Muscle of leg (tissue), 11 donors: ENCODE results near the gene GRAMD1A. TPM values are rescaled to one million over a fixed set of nuclear protein-coding genes. Genes with fewer than 3 reads are reported as not detected.
"Not testable (repeated sequence)": the region's sequence is repeated elsewhere in the genome, so short reads cannot be mapped to it uniquely, and the experiment has no call there.

Source experiments
- DNase-seq: peaks from one replicate; pipeline ENCODE4 v3.0.0; 2013
- H3K27ac ChIP-seq: one replicate; pipeline ENCODE4 v1.5.1; 2013; ENCODE audit warnings: mild to moderate bottlenecking, low read length, control low read depth
- H3K27me3 ChIP-seq: one replicate; pipeline ENCODE4 v1.6.1; 2013; ENCODE audit warnings: low read length; ENCODE audit not compliant: control insufficient read depth, insufficient read depth
- H3K36me3 ChIP-seq: one replicate; pipeline ENCODE4 v1.6.1; 2013; ENCODE audit warnings: low read length; ENCODE audit not compliant: control insufficient read depth, insufficient read depth
- H3K4me1 ChIP-seq: one replicate; pipeline ENCODE4 v1.6.1; 2013; ENCODE audit warnings: low read length; ENCODE audit not compliant: control insufficient read depth, insufficient read depth
- H3K4me3 ChIP-seq: one replicate; pipeline ENCODE4 v1.5.1; 2013; ENCODE audit warnings: low read length, control low read depth
- H3K9me3 ChIP-seq: replicated peaks from 2 replicates; pipeline ENCODE4 v1.6.1; 2013; ENCODE audit warnings: low read depth, low read length; ENCODE audit not compliant: control insufficient read depth
- WGBS: methylation state at CpG from one replicate; pipeline ENCODE4 v1.1.5; 2013; ENCODE audit warnings: missing lambda C conversion rate; ENCODE audit not compliant: insufficient coverage; 5-methylcytosine and 5-hydroxymethylcytosine counted together
- polyA plus RNA-seq, 8 donors: library from polyadenylated mRNA; unstranded; fragments of 120-200 nt; gene quantifications; one replicate each; pipeline versions ENCODE4 v1.2.1 to v1.2.3, GENCODE V29; 2013; ENCODE audit warnings: inconsistent platforms in 1 of 8, low replicate concordance in 1 of 8; ENCODE audit not compliant: insufficient read length in 8 of 8, insufficient read depth in 1 of 8
- total RNA-seq: library from RNA; stranded (reverse); fragments of 120-200 nt; gene quantifications from one replicate; pipeline ENCODE4 v1.2.4, GENCODE V29; 2013

The GRAMD1A gene
- total and polyA plus RNA-seq, 9 donors: 16.0 to 48.0 (median 35.3) TPM

GRCh38 chr19:35009424-35010415 is 9.6 kb downstream of the GRAMD1A start:
- Histone ChIP-seq H3K4me1 (peaks cover 11% of the 10 kb centered on the region), H3K9me3 (no peaks in the 10 kb centered on the region), H3K4me3 (no peak overlapping the region), H3K36me3 (peaks cover 73% of the 10 kb centered on the region), H3K27ac (no peak overlapping the region), H3K27me3 (no peaks in the 10 kb centered on the region)
- no peak for DNase-seq
- WGBS: 82% methylated on average over 24 of the region's 36 CpGs

- no peak for DNase-seq
- H3K4me1 ChIP-seq: peaks cover 11% of the 10 kb centered on the region
- no peaks in the 10 kb centered on the region for H3K9me3 ChIP-seq
- no peak overlapping the region for H3K27ac ChIP-seq
- H3K4me3 ChIP-seq: no peak overlapping the region
- WGBS: 63% methylated on average over 5 of the region's 13 CpGs
- peaks cover 79% of the 10 kb centered on the region for H3K36me3 ChIP-seq
- H3K27me3 ChIP-seq: no peaks in the 10 kb centered on the region
These were observed 11.1 kb downstream of the GRAMD1A start for GRCh38 chr19:35011091-35011689.

- H3K4me3 ChIP-seq: no peak overlapping the region
- H3K4me1 ChIP-seq: peaks cover 11% of the 10 kb centered on the region
- no peaks in the 10 kb centered on the region for H3K9me3 ChIP-seq
- H3K27ac ChIP-seq: no peak overlapping the region
- H3K36me3 ChIP-seq: peaks cover 74% of the 10 kb centered on the region
- no peaks in the 10 kb centered on the region for H3K27me3 ChIP-seq
- no peak for DNase-seq
- WGBS: 84% methylated on average over 14 of the region's 18 CpGs
These were observed 11.9 kb downstream of the GRAMD1A start for GRCh38 chr19:35011737-35012682.

- no peaks in the 10 kb centered on the region for H3K9me3 ChIP-seq
- WGBS: 30% methylated on average over 21 of the region's 32 CpGs
- H3K4me1 ChIP-seq: peaks cover 11% of the 10 kb centered on the region
- DNase-seq: peak; percentile 83
- no peak overlapping the region for H3K27ac ChIP-seq
- peaks cover 84% of the 10 kb centered on the region for H3K36me3 ChIP-seq
- no peak overlapping the region for H3K4me3 ChIP-seq
- H3K27me3 ChIP-seq: no peaks in the 10 kb centered on the region
These were observed 13.1 kb downstream of the GRAMD1A start for GRCh38 chr19:35013041-35013819.

DNA sequence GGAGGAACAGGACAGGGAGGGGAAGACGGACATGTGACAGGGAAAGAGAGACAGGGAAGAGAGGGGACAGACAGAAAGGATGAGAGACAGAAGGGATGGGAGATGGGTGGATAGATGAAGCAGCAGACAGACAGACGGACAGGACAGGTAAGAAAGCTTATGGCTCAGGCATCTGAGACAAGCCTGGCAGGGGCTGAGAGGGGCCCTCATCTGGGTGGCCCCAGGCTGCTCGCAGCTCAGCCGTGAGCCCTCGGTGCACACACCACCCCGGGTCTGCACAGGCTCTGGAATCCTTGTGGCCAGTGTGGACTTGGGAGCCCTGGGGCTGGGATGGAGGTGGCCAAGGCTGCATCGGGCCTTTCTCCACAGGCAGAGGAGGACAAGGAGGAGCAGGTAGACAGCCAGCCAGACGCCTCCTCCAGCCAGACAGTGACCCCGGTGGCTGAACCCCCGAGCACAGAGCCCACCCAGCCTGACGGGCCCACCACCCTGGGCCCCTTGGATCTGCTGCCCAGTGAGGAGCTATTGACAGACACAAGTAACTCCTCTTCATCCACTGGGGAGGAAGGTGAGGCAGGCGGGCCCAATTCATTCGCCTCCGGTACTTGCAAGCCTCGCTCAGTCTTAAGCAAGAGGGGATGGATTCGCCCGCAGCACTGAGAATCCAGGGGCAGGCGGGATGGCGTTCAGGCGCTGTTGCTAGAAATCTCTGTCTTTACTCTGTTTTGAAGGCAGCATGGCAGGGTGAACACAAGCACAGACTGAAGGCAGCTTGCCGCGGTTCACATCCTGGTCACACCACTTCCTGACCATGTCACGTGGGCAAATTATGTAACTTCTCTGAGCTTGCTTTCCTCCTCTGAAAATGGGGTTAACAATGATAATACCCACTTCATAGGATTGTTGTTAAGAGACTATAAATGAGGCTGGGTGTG is 14.0 kb downstream of the GRAMD1A start:
- Histone ChIP-seq H3K27ac (no peak overlapping the region), H3K4me1 (peaks cover 11% of the 10 kb centered on the region), H3K4me3 (no peak overlapping the region), H3K36me3 (peaks cover 90% of the 10 kb centered on the region), H3K27me3 (no peaks in the 10 kb centered on the region), H3K9me3 (no peaks in the 10 kb centered on the region)
- DNase-seq: no peak
- 89% methylated on average over 13 of the region's 23 CpGs for WGBS

- DNase-seq, H3K27ac ChIP-seq, H3K9me3 ChIP-seq, H3K27me3 ChIP-seq, H3K4me3 ChIP-seq: not testable (repeated sequence)
- peaks cover 11% of the 10 kb centered on the region for H3K4me1 ChIP-seq
- WGBS: 96% methylated on average over 4 of the region's 4 CpGs
- H3K36me3 ChIP-seq: peaks cover 90% of the 10 kb centered on the region
These were observed 14.7 kb downstream of the GRAMD1A start for GRCh38 chr19:35014774-35015173.

DNA sequence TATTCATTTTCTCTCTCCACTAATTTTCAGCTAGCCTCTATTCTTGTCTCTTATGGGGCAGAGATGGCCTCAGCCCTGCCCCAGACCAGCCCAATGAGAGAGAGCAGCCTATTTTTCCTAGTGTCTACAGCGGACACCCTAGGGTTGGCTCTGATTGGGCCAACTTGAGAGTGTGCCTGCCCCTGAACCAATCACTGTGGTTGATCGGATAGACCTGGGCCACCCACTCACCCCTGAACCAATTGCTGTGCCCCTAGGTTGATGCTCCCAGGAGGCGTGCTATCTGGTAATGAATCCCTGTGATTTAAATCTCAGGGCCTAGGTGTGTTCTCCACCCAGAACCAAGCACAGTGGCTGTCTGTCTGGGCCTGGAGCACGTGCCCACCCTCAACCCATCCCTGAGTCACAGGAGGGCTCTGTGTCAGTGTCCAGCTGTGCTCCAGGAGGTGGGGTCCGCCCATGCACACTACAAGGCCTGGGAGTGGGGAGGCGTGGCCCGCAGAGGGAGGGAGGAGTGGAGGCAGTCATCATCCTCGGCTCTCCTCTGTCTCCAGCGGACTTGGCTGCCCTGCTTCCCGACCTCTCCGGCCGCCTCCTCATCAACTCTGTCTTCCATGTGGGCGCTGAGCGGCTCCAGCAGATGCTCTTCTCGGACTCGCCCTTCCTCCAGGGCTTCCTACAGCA is 15.3 kb downstream of the GRAMD1A start:
- Histone ChIP-seq H3K27ac (no peak overlapping the region), H3K27me3 (no peaks in the 10 kb centered on the region), H3K4me1 (peaks cover 11% of the 10 kb centered on the region), H3K36me3 (peaks cover 87% of the 10 kb centered on the region), H3K4me3 (no peak overlapping the region), H3K9me3 (no peaks in the 10 kb centered on the region)
- no peak for DNase-seq
- WGBS: 88% methylated on average over 7 of the region's 16 CpGs

GRCh38 chr19:35015954-35016351 is 15.8 kb downstream of the GRAMD1A start:
- Histone ChIP-seq H3K4me3 (no peak overlapping the region), H3K27me3 (no peaks in the 10 kb centered on the region), H3K9me3 (no peaks in the 10 kb centered on the region), H3K4me1 (peaks cover 11% of the 10 kb centered on the region), H3K36me3 (peaks cover 87% of the 10 kb centered on the region), H3K27ac (no peak overlapping the region)
- no peak for DNase-seq
- 100% methylated on average over 3 of the region's 6 CpGs for WGBS
